GM19043 (cell line): ENCODE data around the gene TJAP1.
"Not testable (repeated sequence)": the region's sequence is repeated elsewhere in the genome, so short reads cannot be mapped to it uniquely, and the experiment has no call there.

Experiments
- ATAC-seq: cut with Tn5 transposase; IDR thresholded peaks from one replicate; pipeline ENCODE4 v1.9.1; 2021; ENCODE audit warnings: low read depth; ENCODE audit not compliant: unreplicated experiment

Gene TJAP1

DNA sequence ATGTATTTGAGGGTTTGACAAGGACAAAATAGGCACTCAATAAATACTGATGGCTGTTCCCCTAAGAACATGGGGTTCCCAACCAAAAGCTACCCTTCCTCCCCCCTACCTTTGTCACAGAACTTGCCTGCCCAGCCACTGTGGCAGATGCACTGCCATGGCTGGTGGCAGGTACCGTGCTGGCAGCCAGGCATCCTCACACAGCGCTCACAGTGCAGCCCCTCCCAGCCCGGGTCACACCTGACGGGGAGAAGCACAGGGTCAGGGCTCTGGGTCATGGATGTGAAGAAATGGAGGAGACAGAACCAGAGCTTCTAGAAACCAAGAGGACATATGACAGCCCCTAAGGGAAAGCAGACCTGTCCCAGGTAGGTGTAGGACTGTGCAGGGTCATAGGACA, 24.5 kb upstream of the TJAP1 start:
- ATAC-seq: no peak

DNA sequence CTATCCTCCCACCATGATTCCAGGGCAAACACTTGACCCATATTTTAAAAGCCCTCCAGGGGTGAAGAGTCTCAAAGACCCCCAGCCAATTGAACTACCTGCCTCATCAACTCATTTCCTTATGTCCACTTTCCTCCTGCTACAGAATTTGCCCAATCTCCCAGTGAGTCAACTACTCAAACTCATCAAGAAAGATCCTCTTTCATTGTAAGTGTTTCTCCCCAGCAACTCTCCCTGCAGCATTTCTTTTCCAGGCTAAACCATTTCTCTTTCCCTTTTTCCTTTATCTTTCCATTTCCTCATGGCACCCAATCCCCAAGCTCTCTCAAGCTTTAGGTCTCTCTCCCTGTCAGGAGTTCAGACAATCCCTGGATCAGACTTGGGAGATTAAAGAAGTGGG, 23.5 kb upstream of the TJAP1 start:
- no peak for ATAC-seq

DNA sequence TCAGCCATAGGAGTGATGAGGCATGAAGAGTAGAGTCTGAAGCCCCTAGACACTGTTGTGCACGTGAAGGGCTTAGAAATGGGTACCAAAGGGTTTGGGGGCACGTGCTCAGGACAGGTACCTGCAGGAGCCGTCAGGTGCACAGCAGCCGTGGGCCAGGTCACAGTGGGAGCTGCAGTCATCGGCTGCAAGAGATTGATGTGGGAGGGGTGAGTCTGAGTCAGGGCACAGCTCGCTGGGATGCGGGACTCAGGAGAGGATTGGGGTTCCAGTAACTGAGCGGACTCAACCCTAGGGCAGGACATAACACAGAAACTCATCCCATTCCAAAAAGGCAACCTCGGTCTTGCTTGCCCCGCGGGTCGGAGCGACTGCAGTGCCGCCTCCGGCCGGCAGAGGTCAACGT, 23.1 kb upstream of the TJAP1 start:
- ATAC-seq: no peak

DNA sequence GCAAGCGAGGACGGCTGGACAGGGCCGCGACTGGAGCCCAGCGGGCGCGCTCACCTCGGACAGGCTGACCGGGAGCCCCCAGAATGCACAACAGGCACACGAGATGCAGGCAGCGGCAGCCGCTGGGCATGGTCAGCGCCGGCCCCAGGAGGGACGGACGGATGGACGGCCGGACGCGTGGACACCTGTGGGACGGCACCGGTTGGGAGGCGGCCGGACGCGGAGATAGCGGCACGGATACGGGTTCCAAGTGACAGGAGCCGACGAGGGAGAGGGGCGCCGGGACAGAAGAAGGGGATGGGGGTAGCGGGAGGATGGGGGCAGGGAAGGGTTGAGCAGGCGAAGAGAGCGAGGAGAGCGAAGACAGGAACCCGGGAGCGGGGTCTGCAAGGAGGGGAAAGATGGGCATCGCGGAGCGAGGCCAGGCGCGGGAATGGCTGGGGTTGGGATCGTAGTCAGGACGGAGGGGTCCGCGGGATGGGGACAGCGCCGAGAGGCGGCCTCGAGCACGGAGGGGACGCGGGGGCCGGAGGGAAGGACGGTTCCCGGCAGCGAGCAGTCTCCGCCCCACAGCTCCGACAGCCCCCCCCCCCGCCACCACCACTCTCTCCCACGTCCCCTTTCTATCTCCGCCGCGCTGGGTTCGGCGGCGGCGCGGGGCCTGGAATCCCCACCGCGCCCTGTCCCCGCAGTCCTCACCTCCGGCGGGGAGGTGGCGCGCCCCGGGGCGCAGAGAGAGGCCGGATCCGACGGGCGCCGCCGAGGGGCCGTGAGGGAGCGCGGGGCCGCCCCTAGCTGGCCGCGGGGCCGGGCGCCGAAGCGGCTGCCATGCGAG, 22.5 kb upstream of the TJAP1 start:
- no peak for ATAC-seq

DNA sequence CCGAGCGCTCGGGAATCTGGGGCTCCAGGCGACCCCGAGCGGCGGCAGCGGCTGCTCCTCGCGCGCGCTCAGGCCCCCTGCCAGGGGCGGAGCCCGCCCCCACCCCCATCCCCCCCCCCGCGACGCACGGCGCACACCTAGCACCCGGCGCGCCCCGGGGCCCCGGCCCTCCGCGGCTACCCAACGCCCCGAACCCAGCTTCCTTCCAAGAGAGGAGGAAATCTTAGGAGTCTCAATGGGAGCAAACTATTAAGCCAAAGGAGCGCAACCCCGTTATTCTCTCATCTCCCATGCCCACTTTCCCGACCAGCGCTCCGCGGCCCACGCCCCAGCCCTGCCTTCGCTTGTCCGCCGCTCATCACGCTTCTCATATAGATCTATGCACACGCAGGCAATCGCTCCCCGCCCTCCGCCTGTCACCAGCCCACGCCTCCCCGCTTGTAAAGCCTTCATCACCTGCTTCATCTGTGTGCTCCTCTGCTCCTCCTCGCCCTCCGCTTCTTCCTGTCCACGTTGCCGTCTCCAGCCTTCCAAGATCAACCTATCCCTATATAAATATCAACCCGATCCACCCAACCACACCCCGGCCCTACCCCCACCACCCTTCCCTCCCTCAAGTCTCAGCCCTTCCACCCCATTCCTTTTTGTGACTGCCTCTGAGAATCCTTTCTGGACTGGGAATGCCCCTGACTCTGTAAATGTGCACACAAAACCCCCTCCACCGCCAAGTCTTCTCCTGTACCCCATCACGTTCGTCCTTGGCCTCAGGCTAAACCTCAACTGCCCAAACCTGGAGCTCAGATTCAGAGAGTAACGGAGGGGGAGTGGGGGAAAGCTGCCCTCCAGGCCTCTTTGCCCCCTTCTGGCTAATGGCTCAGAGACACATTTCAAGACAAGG, 21.6 kb upstream of the TJAP1 start, which contains the start of gene DLK2:
Gene DLK2 (minus strand): TSS at position 18 of the 898 bp plus-strand sequence. CDS start 723 bp downstream, outside the sequence.
- ATAC-seq: no peak

DNA sequence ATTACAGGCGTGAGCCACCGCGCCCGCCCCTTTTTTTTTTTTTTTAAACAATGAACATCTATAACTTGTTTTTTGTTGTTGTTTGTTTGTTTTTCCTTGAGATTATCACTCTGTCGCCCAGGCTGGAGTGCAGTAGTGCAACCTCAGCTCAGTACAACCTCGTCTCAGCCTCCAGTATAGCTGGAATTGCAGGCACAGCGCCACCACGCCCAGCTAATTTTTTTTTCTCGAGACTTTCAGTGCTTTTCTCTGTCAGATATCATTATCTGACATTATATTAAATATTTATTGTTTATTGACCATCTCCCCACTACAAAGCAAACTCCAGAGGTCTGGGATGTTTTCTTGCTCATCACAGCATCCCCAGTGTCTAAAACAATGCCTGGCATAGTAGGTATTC, 19.7 kb upstream of the TJAP1 start:
- no peak for ATAC-seq

DNA sequence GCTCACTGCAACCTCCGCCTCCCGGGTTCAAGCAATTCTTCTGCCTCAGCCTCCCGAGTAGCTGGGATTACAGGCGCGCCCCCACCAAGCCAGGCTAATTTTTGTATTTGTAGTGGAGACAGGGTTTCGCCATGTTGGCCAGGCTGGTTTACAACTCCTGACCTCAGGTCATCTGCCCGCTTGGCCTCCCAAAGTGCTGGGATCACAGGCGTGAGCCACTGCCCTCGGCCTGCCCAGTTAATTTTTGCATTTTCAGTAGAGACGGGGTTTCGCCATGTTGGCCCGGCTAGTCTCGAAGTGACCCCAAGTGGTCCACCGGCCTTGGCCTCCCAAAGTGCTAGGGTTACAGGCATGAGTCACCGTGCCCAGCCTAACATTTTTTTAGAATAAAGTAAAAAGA, 19.2 kb upstream of the TJAP1 start:
- ATAC-seq: not testable (repeated sequence)

DNA sequence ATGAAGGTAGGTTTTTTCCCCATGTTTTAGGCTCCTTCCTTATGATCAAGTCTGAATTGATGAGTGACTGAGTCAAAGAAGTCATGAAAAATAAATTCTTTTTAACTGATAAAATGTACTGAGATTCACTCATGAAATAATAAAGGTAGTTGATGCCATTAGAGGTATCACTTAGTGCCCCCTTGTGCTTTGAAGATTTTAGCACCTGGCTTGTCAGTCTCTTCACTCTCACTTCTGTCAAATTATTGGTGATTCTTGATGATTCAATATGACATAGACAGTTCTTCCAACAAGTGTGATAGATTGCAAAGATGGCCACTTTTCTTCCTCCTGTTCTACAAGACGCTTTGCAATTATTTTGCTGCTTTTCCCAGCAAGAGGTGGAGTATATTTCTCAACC, 17.8 kb upstream of the TJAP1 start:
- ATAC-seq: no peak

DNA sequence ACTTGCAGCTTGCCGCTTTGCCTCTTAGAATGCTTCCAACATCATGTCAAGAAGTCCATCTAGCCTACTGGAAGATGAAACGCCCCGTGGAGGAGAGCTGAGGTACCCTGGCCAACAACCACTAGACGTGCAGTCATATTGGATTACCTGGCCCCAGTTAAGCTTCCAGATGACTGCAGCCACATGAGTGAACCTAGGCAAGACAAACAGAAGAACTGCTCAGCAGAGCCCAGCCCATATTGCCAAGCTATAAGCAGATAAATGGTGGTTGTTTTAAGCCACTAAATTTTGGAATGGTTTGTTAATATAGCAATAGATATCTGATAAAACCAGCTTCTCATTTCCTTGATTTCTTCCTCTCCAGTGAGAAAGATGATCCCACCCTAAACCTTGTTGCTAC, 17.3 kb upstream of the TJAP1 start:
- ATAC-seq: no peak

DNA sequence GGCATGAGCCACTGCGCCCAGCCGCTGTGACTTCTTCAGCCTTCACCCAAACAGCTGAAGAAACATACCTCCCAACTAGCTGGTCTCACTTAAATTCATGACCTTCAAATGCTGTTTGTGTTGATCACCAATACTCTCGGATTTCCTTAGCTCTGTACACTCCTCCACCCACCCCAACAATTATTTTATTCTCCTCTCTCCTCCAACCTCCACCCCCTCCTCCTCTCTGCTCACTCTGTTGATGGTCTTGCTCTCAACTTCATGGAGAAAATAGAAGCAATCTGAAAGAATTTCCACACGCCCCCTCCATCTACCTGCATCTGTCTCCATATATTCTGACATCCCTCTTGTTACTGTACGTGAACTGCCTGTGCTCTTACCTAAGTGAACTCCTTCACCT, 15.4 kb upstream of the TJAP1 start:
- no peak for ATAC-seq

DNA sequence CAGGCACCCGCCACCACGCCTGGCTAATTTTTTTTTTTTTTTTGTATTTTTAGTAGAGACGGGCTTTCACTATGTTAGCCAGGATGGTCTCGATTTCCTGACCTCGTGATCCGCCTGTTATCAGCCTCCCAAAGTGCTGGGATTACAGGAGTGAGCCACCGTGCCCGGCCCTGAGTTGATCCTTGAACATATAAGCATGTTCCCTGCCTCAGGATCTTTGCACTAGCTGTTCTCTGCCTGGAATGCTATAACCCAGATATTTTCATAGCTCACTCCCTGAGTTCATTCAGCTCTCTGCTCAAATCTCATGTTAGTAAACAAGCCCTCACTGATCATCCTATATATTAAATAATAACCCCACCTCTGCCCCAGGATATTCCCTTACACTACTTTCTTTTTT, 13.0 kb upstream of the TJAP1 start:
- no peak for ATAC-seq

DNA sequence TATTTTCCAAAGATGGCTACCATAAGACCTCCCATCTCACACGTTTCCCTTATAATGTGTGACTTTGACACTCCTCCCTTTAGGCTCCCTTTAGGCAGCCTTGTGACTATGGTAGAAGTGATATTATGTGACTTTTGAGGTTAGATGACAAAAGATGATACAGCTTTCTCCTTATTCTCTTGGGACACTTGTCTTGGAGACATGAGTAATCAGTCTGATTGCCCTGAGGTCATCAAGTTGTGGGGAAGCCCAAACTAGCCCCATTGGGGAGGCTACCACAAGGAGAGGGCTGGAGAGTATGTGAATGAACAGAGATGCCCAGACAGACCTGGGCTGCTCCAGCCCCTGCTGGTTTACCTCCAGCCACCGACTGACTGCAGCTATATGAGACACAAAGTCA, 11.4 kb upstream of the TJAP1 start:
- no peak for ATAC-seq

DNA sequence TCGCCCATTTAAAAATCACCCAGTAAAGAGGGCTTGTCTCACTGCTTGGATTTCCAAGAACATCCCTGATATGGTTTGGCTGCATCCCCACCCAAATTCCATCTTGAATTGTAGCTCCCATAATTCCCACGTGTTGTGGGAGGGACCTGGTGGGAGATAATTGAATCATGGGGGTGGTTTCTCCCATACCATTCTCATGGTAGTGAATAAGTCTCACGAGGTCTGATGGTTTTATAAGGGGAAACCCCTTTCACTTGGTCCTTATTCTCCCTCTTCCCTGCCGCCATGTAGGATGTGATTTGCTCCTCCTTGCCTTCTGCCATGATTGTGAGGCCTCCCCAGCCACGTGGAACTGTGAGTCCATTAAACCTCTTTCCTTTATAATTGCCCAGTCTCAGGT, 10.1 kb upstream of the TJAP1 start:
- not testable (repeated sequence) for ATAC-seq

DNA sequence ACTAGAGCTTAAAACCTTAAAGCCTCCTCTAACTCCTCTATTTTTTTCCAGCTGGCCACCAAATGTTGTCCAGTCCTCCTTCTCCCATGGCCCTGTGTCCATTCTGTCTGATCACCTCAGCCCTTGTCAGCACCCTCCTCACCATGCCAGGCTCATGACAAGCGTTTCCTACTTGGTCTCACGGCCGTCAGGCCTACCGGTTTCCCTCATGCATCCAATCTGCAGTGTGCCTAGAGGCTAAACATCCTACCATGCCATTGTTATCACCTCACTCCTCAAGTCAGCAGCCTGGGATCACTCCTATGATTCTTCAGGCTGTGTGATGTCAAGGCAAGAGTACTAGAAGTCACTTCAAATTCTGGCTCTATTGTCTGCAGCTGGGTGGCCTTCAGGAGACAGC, 9.6 kb upstream of the TJAP1 start:
- no peak for ATAC-seq

DNA sequence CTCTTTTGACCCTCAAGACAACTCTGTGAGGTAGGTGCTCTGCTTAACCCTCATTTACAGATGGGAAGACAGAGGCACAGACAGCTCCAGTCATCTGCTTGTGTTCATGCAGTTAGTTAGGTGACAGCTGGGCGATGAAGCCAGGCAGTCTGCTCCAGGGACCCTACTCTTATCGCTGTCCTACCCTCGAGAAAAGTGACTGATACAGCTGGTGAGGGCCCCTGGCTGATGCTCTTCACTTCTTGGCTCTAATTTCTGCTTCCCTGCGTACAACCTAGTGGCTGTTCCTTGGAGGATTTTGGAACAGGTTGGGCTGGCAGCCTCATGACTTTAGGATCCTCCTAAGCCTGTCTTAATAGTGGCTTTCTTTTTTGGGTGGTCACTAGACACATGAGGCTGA, 9.1 kb upstream of the TJAP1 start:
- no peak for ATAC-seq

DNA sequence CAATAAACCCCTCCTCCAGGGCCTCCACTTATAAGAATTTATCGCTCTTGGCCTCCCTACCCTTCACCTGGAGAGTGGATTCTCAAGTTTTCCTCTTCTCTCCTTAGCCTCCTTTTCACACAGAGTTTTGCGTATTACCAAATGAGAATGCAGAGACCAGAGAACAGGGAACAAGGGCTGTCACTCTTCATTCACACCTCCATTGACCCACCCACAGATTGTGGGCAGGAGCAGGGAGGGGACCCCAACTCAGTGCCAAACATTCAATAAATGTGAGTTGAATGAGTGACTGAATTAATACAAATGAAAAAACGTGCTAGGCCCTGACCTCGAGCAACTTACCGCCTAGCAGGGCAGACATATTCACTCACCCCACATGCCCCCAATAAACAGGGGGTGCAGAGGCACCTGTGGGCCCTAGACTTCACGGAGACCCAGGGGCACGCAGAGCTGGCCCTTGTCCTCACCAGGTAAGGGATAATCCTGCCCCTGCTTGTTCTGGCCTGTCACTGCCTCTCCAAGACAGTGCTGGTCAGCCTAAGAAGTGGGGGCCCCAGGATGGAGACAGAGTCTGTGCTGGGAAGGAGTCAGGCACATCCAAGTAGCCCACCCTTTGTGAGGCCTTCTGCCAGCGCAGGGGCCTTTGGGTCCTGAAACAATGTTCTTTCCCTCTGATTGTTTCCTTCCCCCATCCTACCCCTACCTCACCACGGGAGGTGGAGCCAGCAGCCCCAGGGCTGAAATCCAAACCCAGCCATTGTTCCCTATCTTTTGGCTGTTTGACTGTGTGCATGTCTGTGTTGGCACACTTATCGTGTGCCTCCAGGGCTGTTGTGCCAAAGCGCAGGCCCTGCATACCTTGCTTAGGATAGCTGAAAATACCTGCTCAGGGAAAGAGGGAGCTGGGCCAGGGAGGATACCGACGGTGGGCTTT, 8.4 kb upstream of the TJAP1 start:
- no peak for ATAC-seq

DNA sequence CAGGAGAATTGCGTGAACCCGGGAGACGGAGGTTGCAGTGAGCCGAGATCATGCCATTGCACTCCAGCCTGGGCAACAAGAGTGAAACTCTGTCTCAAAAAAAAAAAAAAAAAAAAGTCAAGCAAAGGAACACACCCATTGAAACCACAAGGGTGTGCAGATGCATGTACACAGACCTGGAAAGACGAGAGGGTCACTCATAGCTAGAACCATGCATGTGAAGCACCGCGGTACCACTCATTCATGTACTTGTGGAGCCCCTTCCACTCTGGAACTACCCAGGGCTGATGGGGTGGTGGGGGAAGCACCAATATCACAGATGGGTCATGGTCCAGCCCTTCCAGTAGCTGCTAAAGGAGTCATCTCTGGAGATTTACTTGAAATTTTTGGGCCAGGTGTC, 7.4 kb upstream of the TJAP1 start:
- ATAC-seq: no peak

DNA sequence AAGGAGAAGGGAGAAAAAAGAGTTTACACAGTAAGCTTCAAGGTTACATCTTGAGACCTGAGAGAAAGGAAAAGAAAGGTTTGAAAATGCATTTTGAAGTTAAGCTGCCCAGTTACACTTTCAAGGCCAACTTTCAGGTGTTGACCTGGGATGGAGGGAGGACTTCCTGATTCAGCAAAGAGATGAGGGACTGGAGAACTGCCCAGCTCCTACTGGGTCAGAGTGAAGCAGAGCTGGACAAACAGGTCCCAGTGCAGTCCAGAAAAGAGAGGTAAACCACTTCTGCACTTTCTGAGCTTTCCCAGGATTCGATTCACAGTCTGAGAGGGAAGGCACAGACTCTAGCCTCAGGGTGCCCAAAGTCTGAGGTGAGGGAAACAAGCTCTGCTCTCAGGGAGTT, 6.0 kb upstream of the TJAP1 start:
- no peak for ATAC-seq

DNA sequence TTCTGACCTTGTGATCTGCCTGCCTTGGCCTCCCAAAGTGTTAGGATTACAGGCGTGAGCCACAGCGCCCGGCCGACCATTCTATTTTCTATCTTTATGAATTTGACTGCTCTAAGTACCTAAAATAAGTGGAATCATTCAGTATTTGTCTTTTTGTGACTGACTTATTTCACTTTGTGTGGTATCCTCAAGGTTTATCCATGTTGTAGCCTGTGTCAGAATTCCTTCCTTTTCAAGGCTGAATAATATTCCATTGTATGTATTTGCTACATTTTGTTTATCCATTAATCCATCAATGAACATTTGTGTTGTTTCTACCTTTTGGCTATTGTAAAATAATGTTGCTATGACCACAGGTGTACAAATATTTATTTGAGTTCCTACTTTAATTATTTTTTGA, 4.9 kb upstream of the TJAP1 start:
- ATAC-seq: no peak

DNA sequence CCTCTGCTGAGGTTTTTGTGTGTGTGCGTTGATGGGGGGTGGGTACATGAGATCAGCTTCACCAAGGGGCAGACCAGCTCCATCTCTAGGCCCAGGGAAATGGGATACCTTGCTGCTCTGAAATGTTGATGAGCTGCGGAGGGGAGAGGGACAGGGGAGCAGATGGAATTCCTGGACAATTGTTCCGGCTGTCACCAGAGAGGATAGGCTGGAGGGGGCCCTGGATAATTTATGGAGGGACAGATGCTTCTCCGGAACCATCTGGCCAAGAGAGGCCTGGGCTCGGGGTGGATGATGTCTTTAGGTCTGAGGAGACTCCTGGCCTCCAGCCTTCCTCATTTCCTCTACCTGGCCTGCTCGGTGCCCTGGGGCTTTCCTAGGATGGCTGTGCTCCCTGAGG, 1.9 kb upstream of the TJAP1 start:
- ATAC-seq: no peak

DNA sequence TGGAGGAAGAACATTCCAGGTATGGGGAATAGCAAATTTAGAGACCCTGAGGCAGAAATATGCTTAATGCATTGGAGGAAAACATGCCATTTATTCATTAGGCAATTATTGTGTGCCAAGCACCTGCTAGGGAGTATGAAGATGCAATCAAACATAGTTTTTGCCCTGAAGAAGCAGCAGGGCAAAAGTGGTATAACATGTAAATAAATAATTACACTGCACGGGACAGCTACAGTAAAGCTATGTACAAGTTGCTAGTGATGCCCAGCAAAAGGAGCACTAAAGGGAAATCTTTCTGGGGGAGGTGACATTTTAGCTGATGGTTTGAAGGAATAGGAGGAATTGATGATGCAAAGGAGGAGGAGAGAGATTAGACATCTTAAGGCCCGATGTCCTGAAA, 624 bp upstream of the TJAP1 start:
- no peak for ATAC-seq
